ENCODE measurements around the gene BMP7. TPM values are rescaled to one million over a fixed set of nuclear protein-coding genes. Genes with fewer than 3 reads are reported as not detected.
"Not testable (repeated sequence)": the region's sequence is repeated elsewhere in the genome, so short reads cannot be mapped to it uniquely, and the experiment has no call there.

BMP7 gene
- total and polyA plus RNA-seq, 12 donors: 0.74 to 6.7 (median 2.2) TPM; not detected in 3

DNA sequence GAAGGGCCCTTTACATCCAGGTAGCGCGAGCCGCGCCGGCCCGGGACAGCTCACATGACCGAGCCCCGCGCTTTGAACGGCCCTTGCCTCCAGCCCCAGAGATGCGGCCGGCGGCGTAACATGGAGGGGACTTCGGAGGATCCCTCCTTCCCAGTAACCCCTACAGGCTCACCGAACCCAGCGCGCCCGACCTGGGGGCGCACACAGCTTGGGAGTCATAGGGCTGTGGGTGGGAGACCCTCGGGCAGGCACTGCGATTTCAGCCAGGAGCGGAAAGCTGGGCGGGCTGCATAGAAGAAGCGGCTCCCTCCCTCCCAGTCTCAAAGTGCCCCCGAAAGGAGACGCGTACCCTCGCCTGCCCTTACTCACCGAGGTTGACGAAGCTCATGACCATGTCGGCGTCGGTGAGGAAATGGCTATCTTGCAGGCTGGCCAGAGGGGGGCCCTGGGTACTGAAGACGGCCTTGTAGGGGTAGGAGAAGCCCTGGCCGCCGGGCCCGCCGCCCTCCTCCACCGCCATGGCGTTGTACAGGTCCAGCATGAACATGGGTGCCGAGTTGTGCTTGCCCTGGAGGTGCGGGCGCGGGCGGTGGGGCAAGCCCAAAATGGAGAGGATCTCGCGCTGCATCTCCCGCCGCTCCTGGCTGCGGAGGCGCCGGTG is 975 bp downstream of the BMP7 start:
- intact Hi-C loops (cut with DNase I): no loop called here
- 0 to 4% (median 2%) methylated on average over 7 to 53 of the region's 53 CpGs for WGBS, 4 donors
- H3K4me1 ChIP-seq (replicated peaks in 1 of 2): no peaks in the 10 kb centered on the region
- H3K27me3 ChIP-seq: peaks cover 58% of the 10 kb centered on the region
- no peak overlapping the region for H3K27ac ChIP-seq
- no peak for DNase-seq
- no peaks in the 10 kb centered on the region for H3K36me3 ChIP-seq (replicated peaks in 1 of 2)
- H3K4me3 ChIP-seq: no peak overlapping the region
- H3K9me3 ChIP-seq (replicated peaks in 1 of 3): no peaks in the 10 kb centered on the region
- TF ChIP-seq CTCF (IDR thresholded peaks at IDR 0.05) (no peak), POLR2A (IDR thresholded peaks at IDR 0.05) (no peak)

- H3K4me3 ChIP-seq; H3K9me3 ChIP-seq (replicated peaks in 1 of 3); H3K4me1 ChIP-seq (replicated peaks in 1 of 2); intact Hi-C loops (cut with DNase I); H3K36me3 ChIP-seq (replicated peaks in 1 of 2); H3K27ac ChIP-seq; DNase-seq: not testable (repeated sequence)
- 5 to 10% (median 9%) methylated on average over 21 to 29 of the region's 29 CpGs for WGBS, 4 donors
- peaks cover 58% of the 10 kb centered on the region for H3K27me3 ChIP-seq
Observed at GRCh38 chr20:57264908-57265335, 1.5 kb downstream of the BMP7 start.

DNA sequence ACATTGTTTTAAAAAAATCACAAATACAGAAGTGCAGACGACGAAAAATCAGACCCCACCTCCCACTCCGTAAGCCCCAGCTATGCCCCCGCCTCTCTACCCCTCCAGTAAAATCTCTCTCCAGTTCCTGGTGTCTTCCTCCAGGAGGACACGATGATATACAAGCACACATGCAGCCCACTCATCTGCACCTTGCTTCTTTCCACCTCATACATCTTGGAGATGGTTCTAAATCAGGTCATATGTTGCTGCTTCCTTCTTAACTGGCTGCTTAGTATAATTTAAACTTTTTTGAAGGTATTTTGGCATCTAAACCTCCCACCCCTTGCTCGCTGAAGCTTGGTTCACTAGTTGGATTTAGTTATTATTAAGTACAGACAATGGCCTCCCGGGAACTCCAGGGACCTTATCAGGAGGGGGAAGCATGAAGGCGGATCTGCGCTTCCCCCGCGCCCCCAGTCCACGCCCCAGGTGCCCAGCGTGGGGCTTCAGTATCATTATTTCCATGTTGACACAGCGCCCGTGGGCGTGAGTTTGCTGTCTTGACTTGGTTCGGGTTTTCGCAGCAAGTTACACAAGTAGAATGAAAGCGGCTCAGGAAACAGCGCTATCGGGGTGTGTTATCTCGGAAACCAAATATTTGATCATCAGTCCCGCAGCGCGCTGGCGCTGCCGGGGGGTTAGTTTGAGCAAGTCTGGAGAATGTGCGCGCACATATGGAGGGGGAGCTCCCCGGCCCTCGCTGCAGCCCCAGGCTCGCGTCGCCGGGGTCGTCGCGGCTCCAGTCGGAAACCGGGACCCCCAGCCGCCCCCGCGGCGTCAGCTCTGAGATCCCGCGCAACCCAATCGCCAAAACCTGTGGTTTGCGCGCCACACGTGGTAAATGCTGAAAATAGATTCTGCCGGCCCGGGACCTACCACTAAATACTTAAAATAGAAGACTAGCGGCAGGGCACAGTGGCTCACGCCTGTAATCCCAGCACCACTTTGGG is 2.3 kb downstream of the BMP7 start:
- DNase-seq: no peak
- Histone ChIP-seq H3K36me3 (replicated peaks in 1 of 2) (no peaks in the 10 kb centered on the region), H3K4me3 (no peak overlapping the region), H3K9me3 (replicated peaks in 1 of 3) (no peaks in the 10 kb centered on the region), H3K27ac (no peak overlapping the region), H3K27me3 (peaks cover 59% of the 10 kb centered on the region), H3K4me1 (replicated peaks in 1 of 2) (no peaks in the 10 kb centered on the region)
- TF ChIP-seq CTCF (IDR thresholded peaks at IDR 0.05): no peak
- intact Hi-C loops (cut with DNase I): no loop called here
- WGBS, 4 donors: 11 to 44% (median 14%) methylated on average over 21 to 54 of the region's 54 CpGs

- intact Hi-C loops (cut with DNase I): no loop called here
- Histone ChIP-seq H3K4me3 (no peak overlapping the region), H3K27ac (no peak overlapping the region), H3K9me3 (replicated peaks in 1 of 3) (no peaks in the 10 kb centered on the region), H3K4me1 (replicated peaks in 1 of 2) (no peaks in the 10 kb centered on the region), H3K36me3 (replicated peaks in 1 of 2) (no peaks in the 10 kb centered on the region), H3K27me3 (peaks cover 61% of the 10 kb centered on the region)
- DNase-seq: no peak
- WGBS, 4 donors: 53 to 65% (median 54%) methylated on average over 10 of the region's 10 CpGs
- TF ChIP-seq POLR2A (IDR thresholded peaks at IDR 0.05): no peak
- TF ChIP-seq CTCF (IDR thresholded peaks at IDR 0.05): no peak
Observed at GRCh38 chr20:57262784-57263609, 3.4 kb downstream of the BMP7 start.

Measured in adrenal gland (tissue), 12 donors.